ENCODE data around the gene RELN. TPM values are rescaled to one million over a fixed set of nuclear protein-coding genes. Genes with fewer than 3 reads are reported as not detected.

Gene RELN
- total RNA-seq, 1 donor from 2014 or later, result 7.1 TPM

DNA sequence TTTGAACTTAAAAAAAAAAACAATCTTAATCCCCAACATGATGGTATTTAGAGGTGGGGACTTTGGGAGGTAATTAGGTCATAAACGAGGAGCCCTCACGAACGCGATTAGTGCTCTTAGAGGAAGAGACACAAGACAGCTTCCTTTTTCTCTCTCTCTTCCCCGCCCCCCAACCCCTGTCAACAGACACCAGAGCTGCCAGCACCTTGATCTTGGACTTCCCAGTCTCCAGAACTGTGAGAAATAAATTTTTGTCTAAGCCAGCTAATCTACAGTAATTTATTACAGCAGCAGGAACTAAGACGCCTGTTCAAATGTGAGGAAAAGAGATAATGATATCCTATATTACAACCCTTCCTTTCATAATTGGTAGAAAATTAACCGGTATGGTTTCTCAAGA lies 40.1 kb downstream of the RELN start:
- DNase-seq (ENCODE audit: low read depth), result no peak
- no peaks in the 10 kb centered on the region for H3K36me3 ChIP-seq (ENCODE audit: control insufficient read depth, insufficient read depth, low read length)
- no peaks in the 10 kb centered on the region for H3K27me3 ChIP-seq (ENCODE audit: control insufficient read depth, insufficient read depth, low read length)
- no peak overlapping the region for H3K4me3 ChIP-seq (ENCODE audit: low read depth, low read length)
- TF ChIP-seq, protein P1, sequence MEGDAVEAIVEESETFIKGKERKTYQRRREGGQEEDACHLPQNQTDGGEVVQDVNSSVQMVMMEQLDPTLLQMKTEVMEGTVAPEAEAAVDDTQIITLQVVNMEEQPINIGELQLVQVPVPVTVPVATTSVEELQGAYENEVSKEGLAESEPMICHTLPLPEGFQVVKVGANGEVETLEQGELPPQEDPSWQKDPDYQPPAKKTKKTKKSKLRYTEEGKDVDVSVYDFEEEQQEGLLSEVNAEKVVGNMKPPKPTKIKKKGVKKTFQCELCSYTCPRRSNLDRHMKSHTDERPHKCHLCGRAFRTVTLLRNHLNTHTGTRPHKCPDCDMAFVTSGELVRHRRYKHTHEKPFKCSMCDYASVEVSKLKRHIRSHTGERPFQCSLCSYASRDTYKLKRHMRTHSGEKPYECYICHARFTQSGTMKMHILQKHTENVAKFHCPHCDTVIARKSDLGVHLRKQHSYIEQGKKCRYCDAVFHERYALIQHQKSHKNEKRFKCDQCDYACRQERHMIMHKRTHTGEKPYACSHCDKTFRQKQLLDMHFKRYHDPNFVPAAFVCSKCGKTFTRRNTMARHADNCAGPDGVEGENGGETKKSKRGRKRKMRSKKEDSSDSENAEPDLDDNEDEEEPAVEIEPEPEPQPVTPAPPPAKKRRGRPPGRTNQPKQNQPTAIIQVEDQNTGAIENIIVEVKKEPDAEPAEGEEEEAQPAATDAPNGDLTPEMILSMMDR (IDR thresholded peaks at IDR 0.05; ENCODE audit: insufficient read depth, low read length, poor library complexity, severe bottlenecking), result no peak

DNA sequence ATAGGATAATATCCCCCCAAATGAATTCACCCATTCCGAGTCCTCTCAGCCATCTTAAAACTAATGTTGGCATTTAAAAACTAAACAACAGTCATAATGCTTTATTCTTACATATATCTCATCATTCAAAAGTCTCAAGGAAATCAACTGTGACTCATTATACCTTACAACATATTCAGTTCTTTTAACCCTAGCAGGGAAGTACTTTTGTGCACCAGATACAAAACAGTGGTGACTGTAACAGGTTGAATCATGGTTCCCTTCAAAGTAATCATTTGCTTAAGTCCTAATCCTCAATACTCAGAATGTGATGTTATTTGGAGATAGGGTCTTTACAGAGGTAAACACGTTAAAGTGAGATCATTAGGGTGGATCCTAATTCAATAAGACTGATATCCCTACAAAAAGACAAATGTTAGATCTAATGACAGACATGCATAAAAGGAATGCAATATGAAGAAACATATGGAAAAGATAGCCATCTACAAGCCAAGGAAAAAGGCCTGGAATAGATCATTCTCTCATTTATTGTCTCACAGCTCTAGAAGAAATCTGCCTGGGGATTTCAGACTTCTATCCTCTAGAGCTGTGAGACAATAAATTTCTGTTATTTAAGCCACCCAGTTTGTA lies 42.3 kb downstream of the RELN start:
- Histone ChIP-seq H3K4me3 (ENCODE audit: low read depth, low read length) (no peak overlapping the region), H3K27me3 (ENCODE audit: control insufficient read depth, insufficient read depth, low read length) (no peaks in the 10 kb centered on the region), H3K36me3 (ENCODE audit: control insufficient read depth, insufficient read depth, low read length) (no peaks in the 10 kb centered on the region)
- no peak for DNase-seq (ENCODE audit: low read depth)
- TF ChIP-seq, protein P1 (IDR thresholded peaks at IDR 0.05; ENCODE audit: insufficient read depth, low read length, poor library complexity, severe bottlenecking), result no peak

DNA sequence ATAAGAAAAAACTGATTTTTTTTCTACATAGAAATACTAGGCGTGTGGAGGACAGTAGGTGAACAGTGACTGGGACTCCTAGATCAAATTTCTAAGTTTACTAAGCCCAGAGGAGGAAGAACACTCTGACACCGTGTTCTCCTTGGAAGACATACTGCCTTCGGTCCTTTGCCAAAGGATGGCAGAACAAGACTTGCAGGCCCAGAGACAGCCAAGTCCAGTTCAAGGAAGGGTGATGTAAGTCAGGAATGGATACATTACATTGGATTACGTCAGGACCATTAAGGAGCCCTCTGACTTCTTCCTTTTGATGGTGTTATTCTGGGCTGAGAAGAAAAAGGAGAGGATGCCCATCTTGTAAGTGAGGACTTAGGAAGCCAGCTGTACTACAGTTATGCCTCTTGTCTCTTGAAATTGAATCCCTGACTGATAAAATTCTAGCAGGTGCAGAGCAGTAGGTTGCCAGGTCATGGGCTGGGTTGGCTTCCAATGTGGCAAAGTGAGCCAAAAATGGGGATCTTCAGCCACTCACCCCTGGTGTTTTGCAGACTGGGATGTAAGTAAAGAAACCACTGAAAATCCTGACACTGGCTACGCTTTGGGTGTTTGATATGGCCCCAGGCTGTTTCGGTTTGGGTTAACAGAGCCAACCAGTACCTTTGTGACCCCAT lies 45.1 kb downstream of the RELN start:
- no peak for DNase-seq (ENCODE audit: low read depth)
- H3K4me3 ChIP-seq (ENCODE audit: low read depth, low read length), result no peak overlapping the region
- TF ChIP-seq, protein P1 (IDR thresholded peaks at IDR 0.05; ENCODE audit: insufficient read depth, low read length, poor library complexity, severe bottlenecking), result no peak
- no peaks in the 10 kb centered on the region for H3K27me3 ChIP-seq (ENCODE audit: control insufficient read depth, insufficient read depth, low read length)
- H3K36me3 ChIP-seq (ENCODE audit: control insufficient read depth, insufficient read depth, low read length), result no peaks in the 10 kb centered on the region

DNA sequence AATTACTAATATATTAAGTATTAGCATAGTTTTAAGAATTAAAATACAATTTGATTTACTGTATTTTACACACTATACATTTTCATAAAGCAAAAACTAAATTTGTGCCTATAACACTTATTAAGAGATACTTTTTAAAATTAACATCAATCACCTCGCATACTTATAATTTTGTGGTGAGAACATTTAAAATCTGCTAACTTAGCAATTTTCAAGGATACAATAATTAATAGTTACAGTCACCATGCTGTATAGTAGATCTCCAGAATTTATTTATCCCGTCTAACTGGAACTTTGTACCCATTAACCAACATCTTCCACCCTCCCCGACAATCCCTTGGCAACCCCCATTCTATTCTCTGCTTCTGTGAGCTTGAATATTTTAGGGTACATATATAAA lies 47.5 kb downstream of the RELN start:
- no peaks in the 10 kb centered on the region for H3K36me3 ChIP-seq (ENCODE audit: control insufficient read depth, insufficient read depth, low read length)
- H3K27me3 ChIP-seq (ENCODE audit: control insufficient read depth, insufficient read depth, low read length), result no peaks in the 10 kb centered on the region
- TF ChIP-seq, protein P1 (IDR thresholded peaks at IDR 0.05; ENCODE audit: insufficient read depth, low read length, poor library complexity, severe bottlenecking), result no peak
- DNase-seq (ENCODE audit: low read depth), result no peak
- H3K4me3 ChIP-seq (ENCODE audit: low read depth, low read length), result no peak overlapping the region

DNA sequence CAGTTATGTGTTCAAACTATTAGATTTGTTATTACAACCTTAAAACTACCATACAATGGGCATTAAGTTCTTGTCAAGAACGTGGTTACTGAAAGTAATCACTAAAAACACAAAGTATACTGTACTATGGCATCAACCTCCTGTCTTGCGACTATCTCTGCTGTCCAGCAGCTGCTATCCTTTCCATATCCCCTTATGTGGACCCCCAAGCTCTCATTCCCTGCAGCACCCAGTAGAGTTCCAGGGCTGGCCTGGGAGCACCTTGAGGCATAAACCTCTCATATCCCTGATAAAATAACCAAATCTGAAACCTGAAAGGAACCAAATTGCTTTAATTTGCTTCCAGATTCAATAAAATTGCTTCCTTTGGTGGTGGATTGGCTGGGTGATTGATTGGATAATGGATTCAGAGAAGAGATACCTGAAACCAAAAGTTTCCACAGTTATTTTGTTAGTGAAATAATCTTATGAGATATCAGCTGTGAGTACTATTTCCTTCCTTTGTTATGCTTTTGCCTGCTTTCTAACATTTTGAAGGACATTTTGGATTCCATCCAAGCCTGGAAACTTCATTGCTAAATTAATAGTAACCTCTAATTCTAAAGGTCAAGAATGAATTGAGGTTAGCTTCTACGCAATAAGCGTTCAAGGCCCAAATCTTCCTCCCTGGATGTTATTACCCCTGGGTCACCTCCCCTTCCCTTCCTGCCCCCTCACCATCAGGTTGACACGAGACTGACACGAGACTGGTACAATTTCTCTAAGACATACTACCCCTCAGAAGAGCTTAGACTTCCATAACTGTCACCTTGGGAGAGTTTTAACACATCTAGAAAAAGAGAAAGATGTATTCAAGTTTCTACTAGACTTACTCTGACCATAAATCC lies 48.8 kb downstream of the RELN start:
- no peak overlapping the region for H3K4me3 ChIP-seq (ENCODE audit: low read depth, low read length)
- no peaks in the 10 kb centered on the region for H3K36me3 ChIP-seq (ENCODE audit: control insufficient read depth, insufficient read depth, low read length)
- H3K27me3 ChIP-seq (ENCODE audit: control insufficient read depth, insufficient read depth, low read length), result no peaks in the 10 kb centered on the region
- TF ChIP-seq, protein P1 (IDR thresholded peaks at IDR 0.05; ENCODE audit: insufficient read depth, low read length, poor library complexity, severe bottlenecking), result no peak
- no peak for DNase-seq (ENCODE audit: low read depth)
